Mucosa of rectum (tissue), 2 donors: ENCODE results near the gene NOTCH2.
"Not testable (repeated sequence)": the region's sequence is repeated elsewhere in the genome, so short reads cannot be mapped to it uniquely, and the experiment has no call there.

ENCODE experiments used
- H3K27ac ChIP-seq, 2 donors: one replicate each; pipeline ENCODE4 v1.7.0; 2013; ENCODE audit warnings: inconsistent platforms in 2 of 2, low read depth in 2 of 2, low read length in 2 of 2
- H3K27me3 ChIP-seq, 2 donors: one replicate each; pipeline ENCODE4 v1.7.0; 2013; ENCODE audit warnings: low read length in 2 of 2; ENCODE audit not compliant: control insufficient read depth in 2 of 2, insufficient read depth in 2 of 2
- H3K36me3 ChIP-seq, 2 donors: one replicate each; pipeline ENCODE4 v1.7.0; 2013; ENCODE audit warnings: low read length in 2 of 2; ENCODE audit not compliant: control insufficient read depth in 2 of 2, insufficient read depth in 2 of 2
- H3K4me1 ChIP-seq, 2 donors: one replicate each; pipeline ENCODE4 v1.7.0; 2013; ENCODE audit warnings: low read length in 2 of 2, mild to moderate bottlenecking in 1 of 2; ENCODE audit not compliant: control insufficient read depth in 2 of 2, insufficient read depth in 2 of 2
- H3K4me3 ChIP-seq, 2 donors: one replicate each; pipeline ENCODE4 v1.7.0; 2013; ENCODE audit warnings: low read length in 2 of 2
- H3K9ac ChIP-seq, 2 donors: one replicate each; pipeline ENCODE4 v1.7.0; 2013; ENCODE audit warnings: low read length in 2 of 2, low read depth in 1 of 2, mild to moderate bottlenecking in 1 of 2
- H3K9me3 ChIP-seq, 2 donors: one replicate each; pipeline ENCODE4 v1.7.0; 2013; ENCODE audit warnings: low read length in 2 of 2; ENCODE audit not compliant: control insufficient read depth in 2 of 2
- donor health status: healthy.
- donor health status: Normal muscosa, but diverticular disease.

NOTCH2 gene

DNA sequence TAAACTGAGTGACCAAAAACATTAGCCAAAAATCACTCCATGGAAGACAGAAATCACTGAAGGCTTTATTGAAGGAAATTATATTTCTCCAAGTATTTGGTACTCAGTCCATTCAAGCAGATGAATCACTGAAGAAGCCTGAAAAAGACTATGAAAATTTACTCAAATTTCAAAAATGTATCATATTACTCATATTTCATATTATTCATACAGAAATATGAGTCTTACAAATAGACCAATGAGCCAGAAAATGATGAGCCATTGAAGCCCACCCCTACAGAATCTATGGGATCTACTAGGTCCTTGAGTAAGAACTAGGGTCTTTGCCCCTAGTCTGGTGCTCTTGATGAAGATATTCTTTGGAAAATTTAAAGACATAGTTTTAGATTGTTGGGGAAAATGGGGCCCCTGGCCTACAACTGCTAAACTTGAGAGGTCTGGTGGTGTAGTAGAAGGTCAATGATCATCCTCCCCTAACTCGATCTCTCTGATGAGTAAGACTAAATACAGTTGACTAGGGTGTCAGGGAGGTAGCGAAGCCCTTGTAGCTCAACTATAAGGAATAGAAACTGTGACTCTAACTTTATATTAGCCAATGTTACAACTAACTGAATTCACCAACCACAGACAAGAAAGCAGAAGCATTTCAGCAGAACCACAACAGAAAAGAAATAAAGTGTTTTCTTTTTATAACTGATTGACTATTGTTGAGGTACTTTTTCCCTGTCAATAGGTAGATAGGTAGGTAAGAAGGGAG, 81.0 kb downstream of the NOTCH2 start:
- no peak overlapping the region for H3K27ac ChIP-seq

DNA sequence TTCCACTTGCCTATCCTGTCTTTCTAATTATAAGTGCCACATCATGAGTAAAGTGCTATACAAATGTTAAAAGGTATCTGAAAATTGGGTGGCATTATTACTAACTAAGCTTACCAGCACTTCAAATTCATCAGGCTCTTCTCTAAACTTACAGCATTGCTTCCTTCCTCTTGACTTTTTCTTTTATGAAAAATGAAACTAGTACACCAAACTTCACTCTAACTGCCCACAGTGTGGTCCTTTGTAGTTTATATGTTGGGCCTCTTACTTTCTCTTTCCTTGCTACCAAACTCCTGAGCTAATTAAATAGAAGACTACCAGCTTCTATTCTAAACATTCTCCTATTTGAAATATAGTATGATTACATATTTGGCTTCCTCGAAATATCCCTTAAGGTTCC, 81.8 kb downstream of the NOTCH2 start:
- peaks cover 0 to 3% of the 10 kb centered on the region in 2 donors for H3K4me1 ChIP-seq
- no peak overlapping the region for H3K4me3 ChIP-seq
- H3K27ac ChIP-seq = no peak overlapping the region
- no peaks in the 10 kb centered on the region for H3K9me3 ChIP-seq
- H3K36me3 ChIP-seq = peaks cover 6 to 13% of the 10 kb centered on the region in 2 donors
- no peak overlapping the region for H3K9ac ChIP-seq
- no peaks in the 10 kb centered on the region for H3K27me3 ChIP-seq

More for the DNA sequence above, 81.0 kb downstream of the NOTCH2 start:
- H3K27me3 ChIP-seq = no peaks in the 10 kb centered on the region
- H3K9me3 ChIP-seq = no peaks in the 10 kb centered on the region
- H3K36me3 ChIP-seq = peaks cover 6 to 13% of the 10 kb centered on the region in 2 donors
- H3K4me3 ChIP-seq = no peak overlapping the region
- no peak overlapping the region for H3K9ac ChIP-seq
- peaks cover 0 to 3% of the 10 kb centered on the region in 2 donors for H3K4me1 ChIP-seq

DNA sequence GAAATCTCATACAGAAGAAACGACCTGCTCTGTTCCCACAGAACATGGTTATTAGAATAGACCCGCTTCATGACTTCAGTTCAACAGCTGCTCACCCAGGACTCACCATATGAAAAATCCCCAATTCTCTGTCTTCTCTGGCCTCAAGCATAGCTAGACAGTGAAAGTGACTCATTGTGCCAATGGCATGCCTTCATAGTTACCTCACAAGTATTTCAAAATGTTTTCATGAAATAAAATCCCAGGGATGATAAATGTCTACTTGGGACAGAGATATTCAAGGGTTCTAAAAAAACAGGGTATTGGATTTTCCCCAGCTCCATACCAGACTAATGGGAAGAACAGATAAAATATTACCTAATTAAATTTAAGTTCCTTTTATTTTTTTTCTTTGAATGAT, 82.3 kb downstream of the NOTCH2 start:
- no peaks in the 10 kb centered on the region for H3K27me3 ChIP-seq
- H3K27ac ChIP-seq = no peak overlapping the region
- no peak overlapping the region for H3K9ac ChIP-seq
- H3K4me1 ChIP-seq = peaks cover 0 to 3% of the 10 kb centered on the region in 2 donors
- H3K9me3 ChIP-seq = no peaks in the 10 kb centered on the region
- H3K36me3 ChIP-seq = peaks cover 6 to 13% of the 10 kb centered on the region in 2 donors
- no peak overlapping the region for H3K4me3 ChIP-seq

DNA sequence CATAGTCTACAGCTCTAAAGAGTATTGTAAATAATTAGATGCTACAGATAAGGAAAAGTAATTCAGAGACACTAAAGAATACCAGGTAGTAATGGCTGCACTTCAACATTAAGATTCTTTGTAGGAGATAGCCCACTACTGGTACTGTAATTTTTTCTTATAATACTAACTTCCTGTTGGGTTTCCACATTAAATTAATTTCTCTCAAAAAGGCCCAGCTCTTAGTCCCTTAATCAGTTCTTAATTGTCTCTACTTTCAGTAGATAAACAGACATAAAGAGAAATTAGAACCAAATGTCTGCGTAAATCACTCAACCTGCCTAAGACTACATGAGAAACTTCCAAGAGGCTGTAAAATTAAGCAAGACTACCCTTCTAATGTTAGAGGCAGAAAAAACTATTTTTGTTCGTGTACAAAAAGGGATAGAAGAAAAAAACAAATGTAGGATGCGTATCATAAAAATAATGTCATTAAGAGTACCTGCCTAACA, 83.4 kb downstream of the NOTCH2 start:
- H3K9me3 ChIP-seq = no peaks in the 10 kb centered on the region

DNA sequence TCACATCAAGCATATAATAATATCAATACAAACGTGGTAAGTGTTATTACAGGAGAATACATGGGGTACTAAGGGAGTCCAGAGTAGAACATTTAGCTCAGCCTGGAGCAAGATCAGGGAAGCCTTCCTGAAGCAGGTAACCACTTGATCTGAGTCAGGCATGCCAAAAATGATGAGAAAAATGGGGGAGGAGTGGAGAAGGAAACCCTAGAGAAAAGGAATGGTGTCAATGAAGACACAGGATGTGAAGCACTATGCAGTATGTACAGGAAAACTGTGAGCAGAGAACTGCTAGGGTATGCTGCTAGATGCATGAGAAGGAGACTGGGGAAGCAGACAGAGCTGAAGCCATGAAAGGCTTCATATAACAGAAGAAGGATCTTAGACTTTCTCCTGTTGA, 84.7 kb downstream of the NOTCH2 start:
- Histone ChIP-seq H3K27me3 (no peaks in the 10 kb centered on the region), H3K27ac (no peak overlapping the region), H3K4me3 (no peak overlapping the region)

More for the DNA sequence above, 83.4 kb downstream of the NOTCH2 start:
- H3K9ac ChIP-seq = no peak overlapping the region
- peaks cover 6 to 13% of the 10 kb centered on the region in 2 donors for H3K36me3 ChIP-seq
- H3K4me3 ChIP-seq = no peak overlapping the region
- H3K4me1 ChIP-seq = peaks cover 0 to 3% of the 10 kb centered on the region in 2 donors
- H3K27ac ChIP-seq = no peak overlapping the region
- H3K27me3 ChIP-seq = no peaks in the 10 kb centered on the region

DNA sequence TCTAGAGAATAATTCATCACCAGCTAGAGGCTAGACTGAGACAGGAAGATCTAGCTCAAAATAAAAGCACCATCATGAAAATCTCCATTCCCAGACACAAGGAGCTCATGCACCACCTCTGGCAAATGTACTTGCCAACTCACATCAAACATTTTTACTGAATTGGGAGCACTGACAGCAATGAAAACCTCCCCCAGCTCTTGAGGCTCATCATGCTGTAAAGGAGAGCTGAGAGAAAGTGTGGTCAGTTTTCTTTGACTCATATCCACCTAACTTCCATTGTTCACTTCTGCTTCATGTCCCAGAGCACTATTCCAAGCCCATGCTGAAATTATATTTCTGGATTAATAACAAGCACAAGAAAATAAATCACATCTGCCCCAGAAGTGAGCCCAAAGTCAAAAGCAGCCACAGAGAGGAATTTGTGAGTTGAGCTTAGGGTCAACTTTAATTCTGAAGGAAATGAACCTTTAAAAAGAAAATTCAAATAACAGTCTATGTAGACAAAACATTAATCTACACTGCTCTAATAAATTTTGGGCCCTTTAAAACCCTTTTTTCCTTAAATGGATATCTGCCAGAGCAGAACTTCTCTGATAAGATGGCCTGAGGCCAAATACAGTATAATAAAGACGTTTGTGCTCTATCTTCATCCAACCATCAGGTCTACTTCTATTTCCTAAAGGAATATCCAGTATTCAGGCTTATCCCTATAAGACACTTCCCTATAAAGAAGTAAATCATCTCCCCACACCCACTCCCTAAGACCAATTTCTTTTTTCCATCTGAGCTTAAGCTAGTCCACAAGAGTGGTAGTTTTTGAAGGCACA, 87.3 kb downstream of the NOTCH2 start:
- H3K9ac ChIP-seq = no peak overlapping the region
- H3K36me3 ChIP-seq = peaks cover 6 to 13% of the 10 kb centered on the region in 2 donors
- no peaks in the 10 kb centered on the region for H3K27me3 ChIP-seq
- H3K27ac ChIP-seq = no peak overlapping the region
- H3K4me1 ChIP-seq = no peaks in the 10 kb centered on the region
- H3K4me3 ChIP-seq = no peak overlapping the region
- no peaks in the 10 kb centered on the region for H3K9me3 ChIP-seq

More for the DNA sequence above, 84.7 kb downstream of the NOTCH2 start:
- Histone ChIP-seq H3K4me1 (peaks cover 0 to 3% of the 10 kb centered on the region in 2 donors), H3K36me3 (peaks cover 6 to 13% of the 10 kb centered on the region in 2 donors), H3K9me3 (no peaks in the 10 kb centered on the region), H3K9ac (no peak overlapping the region)

DNA sequence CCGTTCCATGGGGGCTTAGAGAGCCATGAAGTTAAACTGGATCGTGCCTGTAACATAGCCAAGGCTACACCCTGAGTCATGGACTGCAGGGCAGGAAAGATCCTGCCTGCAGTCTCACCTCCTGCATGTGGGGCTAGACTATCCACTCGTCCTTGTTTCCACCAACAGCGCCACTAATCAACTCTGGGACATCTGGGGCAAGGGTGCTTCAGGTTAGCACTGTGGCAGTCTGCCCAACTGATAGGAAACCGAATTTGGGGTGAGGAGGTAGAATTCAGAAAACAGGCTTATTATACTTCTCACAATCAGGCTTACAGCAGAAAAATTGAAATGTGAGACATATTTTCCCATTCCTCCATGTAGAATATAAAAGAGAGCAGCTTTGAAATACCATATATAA, 88.0 kb downstream of the NOTCH2 start:
- H3K9me3 ChIP-seq = no peaks in the 10 kb centered on the region
- no peak overlapping the region for H3K9ac ChIP-seq
- H3K4me3 ChIP-seq = no peak overlapping the region
- peaks cover 6 to 7% of the 10 kb centered on the region in 2 donors for H3K36me3 ChIP-seq
- no peaks in the 10 kb centered on the region for H3K27me3 ChIP-seq
- no peaks in the 10 kb centered on the region for H3K4me1 ChIP-seq
- H3K27ac ChIP-seq = no peak overlapping the region

DNA sequence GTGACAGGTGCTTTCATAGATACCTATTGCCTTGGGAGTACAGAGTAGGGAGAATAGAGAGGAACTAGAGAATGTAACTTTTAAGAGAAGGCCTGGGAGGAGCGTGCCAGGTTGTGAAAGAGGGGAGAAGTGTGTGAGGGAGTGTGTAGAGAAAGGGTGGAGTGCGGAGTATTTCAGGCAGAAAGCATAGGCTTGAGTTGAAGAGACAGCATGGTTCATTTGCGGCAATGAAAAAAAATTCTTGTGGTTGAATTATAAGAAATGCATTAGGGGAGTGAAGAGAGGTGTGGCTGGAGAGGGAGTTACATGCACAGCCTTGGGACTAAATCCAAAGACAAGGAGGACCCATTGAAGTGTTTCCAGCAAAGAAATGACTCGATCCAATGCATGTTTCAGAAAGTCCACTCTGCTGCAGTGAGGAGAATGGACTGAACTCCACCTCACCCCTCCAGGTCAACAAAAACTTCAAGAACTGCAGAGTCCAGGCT, 91.4 kb downstream of the NOTCH2 start:
- Histone ChIP-seq H3K4me1 (no peaks in the 10 kb centered on the region), H3K27ac (no peak overlapping the region)

DNA sequence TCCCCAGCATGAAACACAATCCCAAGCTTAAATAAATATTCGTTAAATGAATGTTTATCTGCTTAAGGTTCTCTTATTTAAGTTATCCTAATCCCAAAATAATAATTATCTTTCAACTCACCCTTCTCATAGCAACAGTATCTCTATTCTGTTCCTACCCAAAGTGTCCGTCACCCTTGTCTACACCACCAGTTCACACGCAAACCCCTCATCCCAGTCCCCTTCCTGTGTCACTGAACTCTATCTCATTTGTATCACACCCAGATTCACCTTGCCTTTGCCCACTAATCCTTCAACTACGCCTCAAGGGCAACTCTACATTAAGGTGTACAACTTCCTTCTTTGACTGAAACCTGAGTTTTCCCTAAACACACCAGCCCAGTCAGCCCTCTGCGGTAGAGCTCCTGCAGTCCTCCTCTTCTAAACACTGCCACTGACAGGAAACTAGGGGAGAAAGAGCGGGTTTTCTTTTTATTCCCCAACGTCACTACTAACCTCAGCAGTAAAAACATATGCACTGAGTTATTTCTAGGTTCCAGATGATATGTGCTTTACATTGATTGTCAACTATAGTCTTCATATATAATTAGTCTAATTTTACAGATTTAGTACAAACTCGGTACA, 92.2 kb downstream of the NOTCH2 start:
- H3K27me3 ChIP-seq, H3K4me1 ChIP-seq, H3K4me3 ChIP-seq, H3K9me3 ChIP-seq, H3K9ac ChIP-seq, H3K27ac ChIP-seq, H3K36me3 ChIP-seq: not testable (repeated sequence)

More for the DNA sequence above, 91.4 kb downstream of the NOTCH2 start:
- H3K9me3 ChIP-seq = no peaks in the 10 kb centered on the region
- H3K27me3 ChIP-seq = no peaks in the 10 kb centered on the region
- peaks cover 0 to 3% of the 10 kb centered on the region in 2 donors for H3K36me3 ChIP-seq
- H3K9ac ChIP-seq = no peak overlapping the region
- no peak overlapping the region for H3K4me3 ChIP-seq
